ENCODE data around the gene RBM47.
"Not testable (repeated sequence)": the region's sequence is repeated elsewhere in the genome, so short reads cannot be mapped to it uniquely, and the experiment has no call there.

Gene RBM47

GRCh38 chr4:40562208-40562607 is 67.5 kb downstream of the RBM47 start:
- DNase-seq: no peak

- DNase-seq: not testable (repeated sequence)
Measured at GRCh38 chr4:40561543-40562177, 68.0 kb downstream of the RBM47 start.

- no peak for DNase-seq
Measured at GRCh38 chr4:40559585-40560465, 69.8 kb downstream of the RBM47 start.

- DNase-seq: no peak
Measured at GRCh38 chr4:40557736-40558135, 71.9 kb downstream of the RBM47 start.

GRCh38 chr4:40555176-40555900 is 74.3 kb downstream of the RBM47 start:
- no peak for DNase-seq

GRCh38 chr4:40554641-40555040 is 75.0 kb downstream of the RBM47 start:
- DNase-seq: not testable (repeated sequence)

GRCh38 chr4:40553995-40554394 is 75.7 kb downstream of the RBM47 start:
- no peak for DNase-seq

GRCh38 chr4:40552536-40552935 is 77.1 kb downstream of the RBM47 start:
- no peak for DNase-seq

GRCh38 chr4:40551568-40552136 is 78.0 kb downstream of the RBM47 start:
- not testable (repeated sequence) for DNase-seq

GRCh38 chr4:40550948-40551462 is 78.7 kb downstream of the RBM47 start:
- DNase-seq: no peak

GRCh38 chr4:40550196-40550595 is 79.5 kb downstream of the RBM47 start:
- no peak for DNase-seq

- DNase-seq: no peak
Measured at GRCh38 chr4:40548256-40548655, 81.4 kb downstream of the RBM47 start.

- DNase-seq: no peak
Measured at GRCh38 chr4:40547789-40548132, 81.9 kb downstream of the RBM47 start.

- DNase-seq: no peak
Measured at GRCh38 chr4:40546969-40547788, 82.5 kb downstream of the RBM47 start.

GRCh38 chr4:40546506-40546905 is 83.2 kb downstream of the RBM47 start:
- no peak for DNase-seq

- DNase-seq: not testable (repeated sequence)
Measured at GRCh38 chr4:40545487-40545886, 84.2 kb downstream of the RBM47 start.

GRCh38 chr4:40544221-40544620 is 85.4 kb downstream of the RBM47 start:
- no peak for DNase-seq

- DNase-seq: no peak
Measured at GRCh38 chr4:40540800-40541199, 88.9 kb downstream of the RBM47 start.

- DNase-seq: no peak
Measured at GRCh38 chr4:40536032-40536431, 93.6 kb downstream of the RBM47 start.

- DNase-seq: no peak
Measured at GRCh38 chr4:40531636-40532023, 98.0 kb downstream of the RBM47 start.

GRCh38 chr4:40530961-40531635 is 98.6 kb downstream of the RBM47 start:
- DNase-seq: no peak

Data from C1 segment of cervical spinal cord (tissue), 14 donors.